Osteoblast (primary cell): ENCODE measurements around the gene MINPP1. TPM values are rescaled to one million over a fixed set of nuclear protein-coding genes. Genes with fewer than 3 reads are reported as not detected.

ENCODE experiments used
- DNase-seq: peaks from one replicate; pipeline ENCODE4 v3.0.0; 2011; ENCODE audit warnings: low spot score, mixed read lengths; ENCODE audit not compliant: insufficient read length; ENCODE audit errors: missing footprints
- H2AFZ ChIP-seq: 2 replicates; pipeline ENCODE4 v1.6.0; 2011; ENCODE audit warnings: mild to moderate bottlenecking, low read length
- H3K27ac ChIP-seq: 2 replicates; pipeline ENCODE4 v1.5.1; 2011; ENCODE audit warnings: mild to moderate bottlenecking, low read depth, low read length, moderate library complexity
- H3K27me3 ChIP-seq: 2 replicates; pipeline ENCODE4 v1.6.0; 2012; ENCODE audit warnings: mild to moderate bottlenecking, control low read depth, inconsistent platforms, low read length, moderate library complexity; ENCODE audit not compliant: insufficient read depth
- H3K36me3 ChIP-seq: 2 replicates; pipeline ENCODE4 v1.5.1; 2011; ENCODE audit warnings: mild to moderate bottlenecking, low read length, control low read depth, moderate library complexity; ENCODE audit not compliant: insufficient read depth
- H3K4me1 ChIP-seq: 2 replicates; pipeline ENCODE4 v1.5.1; 2011; ENCODE audit warnings: mild to moderate bottlenecking, low read length, control low read depth, moderate library complexity; ENCODE audit not compliant: insufficient read depth
- H3K4me2 ChIP-seq: 2 replicates; pipeline ENCODE4 v1.6.0; 2011; ENCODE audit warnings: mild to moderate bottlenecking, low read length; ENCODE audit not compliant: insufficient read depth
- H3K4me3 ChIP-seq: fragments of 200-600 bp; sonication (generic); 3 replicates; pipeline ENCODE4 v1.5.1; 2012; ENCODE audit warnings: mild to moderate bottlenecking, low read length, inconsistent platforms; ENCODE audit not compliant: insufficient read depth
- H3K79me2 ChIP-seq: 2 replicates; pipeline ENCODE4 v1.6.0; 2012; ENCODE audit warnings: mild to moderate bottlenecking, low read length, control low read depth, inconsistent platforms; ENCODE audit not compliant: insufficient read depth
- H3K9me3 ChIP-seq: 2 replicates; pipeline ENCODE4 v1.5.1; 2011; ENCODE audit warnings: low read depth, low read length, control low read depth
- H4K20me1 ChIP-seq: 2 replicates; pipeline ENCODE4 v1.6.0; 2012; ENCODE audit warnings: mild to moderate bottlenecking, low read length, control low read depth; ENCODE audit not compliant: insufficient read depth
- total RNA-seq: library from RNA; depleted of rRNA; stranded (reverse); fragments of >200 nt; gene quantifications from 2 replicates; pipeline ENCODE4 v1.2.3, GENCODE V29; 2012
- TF ChIP-seq, protein P1 (sequence below): IDR thresholded peaks from 2 replicates; pipeline ENCODE4 v1.5.1; 2011; ENCODE audit warnings: mild to moderate bottlenecking, low read depth, low read length, moderate library complexity; ENCODE audit errors: extremely low read depth

The MINPP1 gene
- total RNA-seq, 1 donor = 22.1 TPM

DNA sequence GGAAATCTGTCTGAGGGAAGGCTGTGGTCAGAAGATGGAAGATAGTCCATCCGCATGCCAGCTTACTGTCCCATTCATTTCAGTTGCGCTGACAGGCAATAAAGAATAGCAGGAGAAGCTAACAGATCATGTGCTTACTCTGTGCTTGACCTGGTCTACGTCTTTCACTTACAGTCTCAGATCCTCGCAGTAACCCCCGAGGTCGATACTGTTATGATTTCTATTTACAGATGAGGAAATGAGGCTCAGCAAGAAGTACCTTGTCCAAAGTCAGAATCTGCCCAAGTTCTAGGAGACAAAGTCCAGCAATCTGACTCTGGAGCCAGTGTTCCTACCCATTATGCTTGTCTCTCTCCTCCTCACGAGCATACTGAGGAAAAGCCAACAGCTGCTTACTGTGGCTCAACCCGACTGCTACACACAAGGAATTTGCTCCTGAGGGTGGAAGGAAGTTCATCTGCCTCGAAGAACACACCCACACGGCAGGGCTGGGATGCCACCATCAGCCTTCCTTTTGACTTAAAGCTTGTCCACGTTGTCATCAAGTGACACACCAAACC is 74.2 kb downstream of the MINPP1 start:
- H3K4me1 ChIP-seq = peaks cover 17% of the 10 kb centered on the region
- no peaks in the 10 kb centered on the region for H4K20me1 ChIP-seq
- H3K4me3 ChIP-seq = peak overlapping the region; percentile 54
- H2AFZ ChIP-seq = peak overlapping the region; percentile 75
- H3K27ac ChIP-seq = peak overlapping the region; percentile 76
- no peaks in the 10 kb centered on the region for H3K36me3 ChIP-seq
- TF ChIP-seq, protein P1, sequence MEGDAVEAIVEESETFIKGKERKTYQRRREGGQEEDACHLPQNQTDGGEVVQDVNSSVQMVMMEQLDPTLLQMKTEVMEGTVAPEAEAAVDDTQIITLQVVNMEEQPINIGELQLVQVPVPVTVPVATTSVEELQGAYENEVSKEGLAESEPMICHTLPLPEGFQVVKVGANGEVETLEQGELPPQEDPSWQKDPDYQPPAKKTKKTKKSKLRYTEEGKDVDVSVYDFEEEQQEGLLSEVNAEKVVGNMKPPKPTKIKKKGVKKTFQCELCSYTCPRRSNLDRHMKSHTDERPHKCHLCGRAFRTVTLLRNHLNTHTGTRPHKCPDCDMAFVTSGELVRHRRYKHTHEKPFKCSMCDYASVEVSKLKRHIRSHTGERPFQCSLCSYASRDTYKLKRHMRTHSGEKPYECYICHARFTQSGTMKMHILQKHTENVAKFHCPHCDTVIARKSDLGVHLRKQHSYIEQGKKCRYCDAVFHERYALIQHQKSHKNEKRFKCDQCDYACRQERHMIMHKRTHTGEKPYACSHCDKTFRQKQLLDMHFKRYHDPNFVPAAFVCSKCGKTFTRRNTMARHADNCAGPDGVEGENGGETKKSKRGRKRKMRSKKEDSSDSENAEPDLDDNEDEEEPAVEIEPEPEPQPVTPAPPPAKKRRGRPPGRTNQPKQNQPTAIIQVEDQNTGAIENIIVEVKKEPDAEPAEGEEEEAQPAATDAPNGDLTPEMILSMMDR = no peak
- H3K27me3 ChIP-seq = no peaks in the 10 kb centered on the region
- DNase-seq = peak; percentile 8
- no peaks in the 10 kb centered on the region for H3K9me3 ChIP-seq
- H3K4me2 ChIP-seq = peak overlapping the region; percentile 88
- no peaks in the 10 kb centered on the region for H3K79me2 ChIP-seq

DNA sequence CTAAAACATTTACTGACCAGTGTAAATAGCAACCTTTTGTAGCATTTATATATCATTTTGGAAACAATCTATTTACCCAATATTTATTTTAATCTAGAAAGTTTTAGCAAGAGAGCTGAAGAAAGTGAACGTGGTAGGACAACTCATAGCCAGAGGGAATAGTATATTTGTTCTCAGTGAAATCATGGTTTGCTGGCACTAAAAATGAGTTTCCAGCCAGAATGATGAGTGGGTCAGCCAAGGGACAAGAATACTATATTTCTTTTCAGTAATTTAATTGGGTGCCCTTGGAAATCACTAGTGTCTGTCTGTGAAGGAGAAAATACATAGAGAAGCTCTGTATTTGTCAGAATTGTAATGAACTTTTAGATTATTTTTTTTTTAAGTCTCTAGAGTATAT is 74.9 kb downstream of the MINPP1 start:
- Histone ChIP-seq H3K79me2 (no peaks in the 10 kb centered on the region), H3K4me1 (peaks cover 17% of the 10 kb centered on the region), H3K4me3 (peak overlapping the region; percentile 54), H3K9me3 (no peaks in the 10 kb centered on the region), H3K36me3 (no peaks in the 10 kb centered on the region), H3K27me3 (no peaks in the 10 kb centered on the region), H4K20me1 (no peaks in the 10 kb centered on the region), H3K4me2 (peak overlapping the region; percentile 88), H3K27ac (peak overlapping the region; percentile 76), H2AFZ (peak overlapping the region; percentile 75)
- TF ChIP-seq, protein P1 = no peak
- no peak for DNase-seq

DNA sequence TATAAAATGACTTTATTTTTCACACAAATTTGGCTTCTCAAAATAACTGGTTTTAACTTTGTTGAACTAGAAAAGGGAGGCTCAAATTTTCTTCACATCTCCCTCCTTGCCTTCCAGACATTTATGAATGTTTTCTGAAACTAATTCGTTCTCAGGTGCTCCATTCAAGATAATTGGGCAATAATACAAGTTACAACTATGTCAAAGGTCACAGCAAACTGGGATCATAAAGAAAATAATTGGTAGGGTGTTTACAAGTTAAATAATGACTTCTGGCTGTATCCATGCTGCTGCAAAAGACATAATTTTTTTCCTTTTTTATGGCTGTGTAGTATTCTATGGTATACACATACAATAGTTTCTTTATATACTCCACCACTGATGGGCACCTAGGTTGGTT is 75.3 kb downstream of the MINPP1 start:
- no peaks in the 10 kb centered on the region for H3K79me2 ChIP-seq
- H3K4me1 ChIP-seq = peaks cover 17% of the 10 kb centered on the region
- no peak overlapping the region for H3K27ac ChIP-seq
- no peak overlapping the region for H3K4me3 ChIP-seq
- no peak overlapping the region for H2AFZ ChIP-seq
- no peak for DNase-seq
- H3K9me3 ChIP-seq = no peaks in the 10 kb centered on the region
- no peaks in the 10 kb centered on the region for H4K20me1 ChIP-seq
- H3K36me3 ChIP-seq = no peaks in the 10 kb centered on the region
- H3K4me2 ChIP-seq = peak overlapping the region; percentile 88
- TF ChIP-seq, protein P1 = no peak
- H3K27me3 ChIP-seq = no peaks in the 10 kb centered on the region

DNA sequence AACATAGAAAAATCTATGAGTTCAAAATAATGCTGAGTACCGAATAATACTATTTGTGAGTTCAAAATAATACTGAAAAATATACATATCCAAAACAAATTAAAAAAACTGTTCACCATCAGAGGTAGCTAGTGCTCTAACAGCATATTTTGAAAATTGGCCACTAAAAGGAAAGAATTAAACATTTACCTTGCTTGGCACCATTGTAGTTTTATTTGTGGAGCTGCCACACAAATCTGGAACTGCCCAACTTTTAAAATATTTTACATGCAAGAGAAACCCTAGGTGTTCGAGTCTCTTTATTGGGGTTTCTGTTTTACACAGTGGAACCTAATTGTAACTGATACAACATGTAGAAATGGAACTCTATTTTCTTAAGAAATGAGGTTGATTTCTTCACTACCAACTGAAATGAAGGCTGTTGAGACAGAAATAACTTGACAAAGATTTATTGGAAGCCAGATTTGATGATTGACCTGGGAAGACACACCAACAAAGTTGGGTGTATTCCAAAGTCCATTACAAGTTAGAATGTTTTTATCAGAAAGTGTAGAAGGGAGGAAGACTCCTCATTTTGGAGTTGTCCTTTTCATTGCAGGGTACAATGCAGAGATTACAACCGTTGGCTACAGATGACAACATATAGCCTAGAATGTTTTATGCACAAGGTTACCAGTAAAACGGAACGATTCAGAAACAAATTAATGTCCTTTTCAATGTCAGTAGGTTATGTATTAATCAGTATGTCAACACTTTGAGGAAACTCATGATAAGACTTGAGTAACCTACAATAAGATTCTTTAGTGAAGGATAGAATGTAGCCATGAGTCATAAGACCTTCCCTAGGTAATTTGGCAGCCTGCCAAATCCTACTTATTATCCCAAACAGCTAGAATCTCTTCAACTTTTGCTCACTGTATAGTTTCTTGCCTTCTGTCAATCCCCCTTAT is 81.1 kb downstream of the MINPP1 start:
- Histone ChIP-seq H3K4me1 (peaks cover 5% of the 10 kb centered on the region), H3K4me2 (no peak overlapping the region), H2AFZ (no peak overlapping the region), H3K79me2 (no peaks in the 10 kb centered on the region), H3K27me3 (no peaks in the 10 kb centered on the region), H3K9me3 (no peaks in the 10 kb centered on the region), H3K36me3 (no peaks in the 10 kb centered on the region), H3K4me3 (no peak overlapping the region), H3K27ac (no peak overlapping the region), H4K20me1 (no peaks in the 10 kb centered on the region)
- no peak for DNase-seq
- TF ChIP-seq, protein P1 = no peak
